SK-N-SH (cell line): ENCODE data around the gene ZHX3.
"Not testable (repeated sequence)": the region's sequence is repeated elsewhere in the genome, so short reads cannot be mapped to it uniquely, and the experiment has no call there.

Experiments used
- CHD2 ChIP-seq: fragments of 150-350 bp; IDR thresholded peaks from 2 replicates; pipeline ENCODE4 v1.6.1; 2018; ENCODE audit warnings: low read length; ENCODE audit not compliant: partially characterized antibody
- EP300 ChIP-seq, 2 experiments: IDR thresholded peaks; 2 replicates each; pipeline versions ENCODE4 v1.4.0 to v1.6.1; 2012; ENCODE audit warnings: borderline replicate concordance in 1 of 2, low read depth in 1 of 2, low read length in 1 of 2
- EZH2phosphoT487 ChIP-seq: fragments of 200-600 bp; sonication (generic); IDR thresholded peaks from 2 replicates; pipeline ENCODE4 v1.6.1; 2017; ENCODE audit warnings: low read depth, mixed run types, mild to moderate bottlenecking, antibody characterized with exemption, moderate library complexity, borderline replicate concordance
- FOXM1 ChIP-seq: IDR thresholded peaks from 2 replicates; pipeline ENCODE4 v1.4.0; 2012; ENCODE audit warnings: low read depth, mild to moderate bottlenecking
- MXI1 ChIP-seq: IDR thresholded peaks from 2 replicates; pipeline ENCODE4 v1.6.1; 2012; ENCODE audit warnings: mild to moderate bottlenecking, low read depth, low read length, improper control_type of control experiment
- NFIC ChIP-seq: IDR thresholded peaks from 2 replicates; pipeline ENCODE4 v1.4.0; 2012; ENCODE audit warnings: borderline replicate concordance
- YY1 ChIP-seq: IDR thresholded peaks from 2 replicates; pipeline ENCODE4 v1.4.0; 2012; ENCODE audit warnings: low read depth, mild to moderate bottlenecking
- TF ChIP-seq, protein P1 (sequence below): fragments of 150-350 bp; IDR thresholded peaks from 2 replicates; pipeline ENCODE4 v1.6.1; 2017; ENCODE audit warnings: antibody characterized with exemption, low read length, low read depth, borderline replicate concordance
- TF ChIP-seq, protein P2 (sequence below): fragments of 150-350 bp; IDR thresholded peaks from 2 replicates; pipeline ENCODE4 v1.6.1; 2016; ENCODE audit warnings: mild to moderate bottlenecking, low read depth, low read length
- TF ChIP-seq, protein P3 (sequence below): fragments of 200-600 bp; sonication (generic); IDR thresholded peaks from 2 replicates; pipeline ENCODE4 v1.6.1; 2017; ENCODE audit warnings: antibody characterized with exemption, mild to moderate bottlenecking, moderate library complexity
- TF ChIP-seq, protein P4 (sequence below): IDR thresholded peaks from 2 replicates; pipeline ENCODE4; 2012
- TF ChIP-seq, protein P5 (sequence below): IDR thresholded peaks from 2 replicates; pipeline ENCODE4 v1.6.1; 2012; ENCODE audit warnings: mild to moderate bottlenecking, low read depth, low read length, moderate library complexity
- TF ChIP-seq, protein P6 (sequence below): IDR thresholded peaks from 2 replicates; pipeline ENCODE4 v1.4.0; 2012; ENCODE audit warnings: low read depth, borderline replicate concordance

DNA sequence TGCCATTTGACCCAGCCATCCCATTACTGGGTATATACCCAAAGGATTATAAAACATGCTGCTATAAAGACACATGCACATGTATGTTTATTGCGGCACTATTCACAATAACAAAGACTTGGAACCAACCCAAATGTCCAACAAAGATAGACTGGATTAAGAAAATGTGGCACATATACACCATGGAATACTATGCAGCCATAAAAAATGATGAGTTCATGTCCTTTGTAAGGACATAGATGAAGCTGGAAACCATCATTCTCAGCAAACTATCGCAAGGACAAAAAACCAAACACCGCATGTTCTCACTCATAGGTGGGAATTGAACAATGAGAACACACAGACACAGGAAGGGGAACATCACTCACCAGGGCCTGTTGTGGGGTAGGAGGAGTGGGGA is 80.3 kb downstream of the ZHX3 start:
- TF ChIP-seq NFIC; EP300 (IDR thresholded peaks at IDR 0.05; ENCODE audit: borderline replicate concordance in 1 of 2, low read depth in 1 of 2, low read length in 1 of 2); EZH2phosphoT487; FOXM1; YY1; CHD2; MXI1: not testable (repeated sequence)
- TF ChIP-seq, protein P1, sequence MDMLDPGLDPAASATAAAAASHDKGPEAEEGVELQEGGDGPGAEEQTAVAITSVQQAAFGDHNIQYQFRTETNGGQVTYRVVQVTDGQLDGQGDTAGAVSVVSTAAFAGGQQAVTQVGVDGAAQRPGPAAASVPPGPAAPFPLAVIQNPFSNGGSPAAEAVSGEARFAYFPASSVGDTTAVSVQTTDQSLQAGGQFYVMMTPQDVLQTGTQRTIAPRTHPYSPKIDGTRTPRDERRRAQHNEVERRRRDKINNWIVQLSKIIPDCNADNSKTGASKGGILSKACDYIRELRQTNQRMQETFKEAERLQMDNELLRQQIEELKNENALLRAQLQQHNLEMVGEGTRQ = not testable (repeated sequence)
- TF ChIP-seq, protein P2, sequence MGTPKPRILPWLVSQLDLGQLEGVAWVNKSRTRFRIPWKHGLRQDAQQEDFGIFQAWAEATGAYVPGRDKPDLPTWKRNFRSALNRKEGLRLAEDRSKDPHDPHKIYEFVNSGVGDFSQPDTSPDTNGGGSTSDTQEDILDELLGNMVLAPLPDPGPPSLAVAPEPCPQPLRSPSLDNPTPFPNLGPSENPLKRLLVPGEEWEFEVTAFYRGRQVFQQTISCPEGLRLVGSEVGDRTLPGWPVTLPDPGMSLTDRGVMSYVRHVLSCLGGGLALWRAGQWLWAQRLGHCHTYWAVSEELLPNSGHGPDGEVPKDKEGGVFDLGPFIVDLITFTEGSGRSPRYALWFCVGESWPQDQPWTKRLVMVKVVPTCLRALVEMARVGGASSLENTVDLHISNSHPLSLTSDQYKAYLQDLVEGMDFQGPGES = not testable (repeated sequence)
- TF ChIP-seq, protein P3, sequence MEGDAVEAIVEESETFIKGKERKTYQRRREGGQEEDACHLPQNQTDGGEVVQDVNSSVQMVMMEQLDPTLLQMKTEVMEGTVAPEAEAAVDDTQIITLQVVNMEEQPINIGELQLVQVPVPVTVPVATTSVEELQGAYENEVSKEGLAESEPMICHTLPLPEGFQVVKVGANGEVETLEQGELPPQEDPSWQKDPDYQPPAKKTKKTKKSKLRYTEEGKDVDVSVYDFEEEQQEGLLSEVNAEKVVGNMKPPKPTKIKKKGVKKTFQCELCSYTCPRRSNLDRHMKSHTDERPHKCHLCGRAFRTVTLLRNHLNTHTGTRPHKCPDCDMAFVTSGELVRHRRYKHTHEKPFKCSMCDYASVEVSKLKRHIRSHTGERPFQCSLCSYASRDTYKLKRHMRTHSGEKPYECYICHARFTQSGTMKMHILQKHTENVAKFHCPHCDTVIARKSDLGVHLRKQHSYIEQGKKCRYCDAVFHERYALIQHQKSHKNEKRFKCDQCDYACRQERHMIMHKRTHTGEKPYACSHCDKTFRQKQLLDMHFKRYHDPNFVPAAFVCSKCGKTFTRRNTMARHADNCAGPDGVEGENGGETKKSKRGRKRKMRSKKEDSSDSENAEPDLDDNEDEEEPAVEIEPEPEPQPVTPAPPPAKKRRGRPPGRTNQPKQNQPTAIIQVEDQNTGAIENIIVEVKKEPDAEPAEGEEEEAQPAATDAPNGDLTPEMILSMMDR = not testable (repeated sequence)
- TF ChIP-seq, protein P4, sequence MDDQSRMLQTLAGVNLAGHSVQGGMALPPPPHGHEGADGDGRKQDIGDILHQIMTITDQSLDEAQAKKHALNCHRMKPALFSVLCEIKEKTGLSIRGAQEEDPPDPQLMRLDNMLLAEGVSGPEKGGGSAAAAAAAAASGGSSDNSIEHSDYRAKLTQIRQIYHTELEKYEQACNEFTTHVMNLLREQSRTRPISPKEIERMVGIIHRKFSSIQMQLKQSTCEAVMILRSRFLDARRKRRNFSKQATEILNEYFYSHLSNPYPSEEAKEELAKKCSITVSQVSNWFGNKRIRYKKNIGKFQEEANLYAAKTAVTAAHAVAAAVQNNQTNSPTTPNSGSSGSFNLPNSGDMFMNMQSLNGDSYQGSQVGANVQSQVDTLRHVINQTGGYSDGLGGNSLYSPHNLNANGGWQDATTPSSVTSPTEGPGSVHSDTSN = not testable (repeated sequence)
- TF ChIP-seq, protein P5, sequence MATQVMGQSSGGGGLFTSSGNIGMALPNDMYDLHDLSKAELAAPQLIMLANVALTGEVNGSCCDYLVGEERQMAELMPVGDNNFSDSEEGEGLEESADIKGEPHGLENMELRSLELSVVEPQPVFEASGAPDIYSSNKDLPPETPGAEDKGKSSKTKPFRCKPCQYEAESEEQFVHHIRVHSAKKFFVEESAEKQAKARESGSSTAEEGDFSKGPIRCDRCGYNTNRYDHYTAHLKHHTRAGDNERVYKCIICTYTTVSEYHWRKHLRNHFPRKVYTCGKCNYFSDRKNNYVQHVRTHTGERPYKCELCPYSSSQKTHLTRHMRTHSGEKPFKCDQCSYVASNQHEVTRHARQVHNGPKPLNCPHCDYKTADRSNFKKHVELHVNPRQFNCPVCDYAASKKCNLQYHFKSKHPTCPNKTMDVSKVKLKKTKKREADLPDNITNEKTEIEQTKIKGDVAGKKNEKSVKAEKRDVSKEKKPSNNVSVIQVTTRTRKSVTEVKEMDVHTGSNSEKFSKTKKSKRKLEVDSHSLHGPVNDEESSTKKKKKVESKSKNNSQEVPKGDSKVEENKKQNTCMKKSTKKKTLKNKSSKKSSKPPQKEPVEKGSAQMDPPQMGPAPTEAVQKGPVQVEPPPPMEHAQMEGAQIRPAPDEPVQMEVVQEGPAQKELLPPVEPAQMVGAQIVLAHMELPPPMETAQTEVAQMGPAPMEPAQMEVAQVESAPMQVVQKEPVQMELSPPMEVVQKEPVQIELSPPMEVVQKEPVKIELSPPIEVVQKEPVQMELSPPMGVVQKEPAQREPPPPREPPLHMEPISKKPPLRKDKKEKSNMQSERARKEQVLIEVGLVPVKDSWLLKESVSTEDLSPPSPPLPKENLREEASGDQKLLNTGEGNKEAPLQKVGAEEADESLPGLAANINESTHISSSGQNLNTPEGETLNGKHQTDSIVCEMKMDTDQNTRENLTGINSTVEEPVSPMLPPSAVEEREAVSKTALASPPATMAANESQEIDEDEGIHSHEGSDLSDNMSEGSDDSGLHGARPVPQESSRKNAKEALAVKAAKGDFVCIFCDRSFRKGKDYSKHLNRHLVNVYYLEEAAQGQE = not testable (repeated sequence)
- TF ChIP-seq, protein P6, sequence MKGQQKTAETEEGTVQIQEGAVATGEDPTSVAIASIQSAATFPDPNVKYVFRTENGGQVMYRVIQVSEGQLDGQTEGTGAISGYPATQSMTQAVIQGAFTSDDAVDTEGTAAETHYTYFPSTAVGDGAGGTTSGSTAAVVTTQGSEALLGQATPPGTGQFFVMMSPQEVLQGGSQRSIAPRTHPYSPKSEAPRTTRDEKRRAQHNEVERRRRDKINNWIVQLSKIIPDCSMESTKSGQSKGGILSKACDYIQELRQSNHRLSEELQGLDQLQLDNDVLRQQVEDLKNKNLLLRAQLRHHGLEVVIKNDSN = not testable (repeated sequence)
